Measurements from ENCODE around the gene SFXN1.

DNA sequence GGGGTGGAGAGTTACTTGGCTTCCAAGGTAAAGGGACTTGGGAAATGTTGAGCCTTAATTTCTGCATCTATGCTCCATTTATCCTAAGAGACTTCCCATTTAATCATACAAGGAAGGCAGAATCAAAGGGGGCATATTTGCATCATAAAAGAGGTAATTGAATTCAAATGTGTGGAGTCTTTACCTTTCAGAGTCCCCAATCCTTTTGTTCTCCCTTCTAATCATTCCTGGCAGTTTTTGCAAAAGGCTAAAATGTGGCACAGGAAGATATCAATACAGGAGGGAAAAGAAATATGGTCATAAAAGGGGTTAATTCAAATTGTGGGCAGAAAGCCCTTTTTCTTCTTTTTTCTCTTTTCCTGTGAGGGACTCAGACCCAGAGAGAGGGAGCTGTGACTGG is 69.5 kb downstream of the SFXN1 start:
- TF ChIP-seq POLR2A (IDR thresholded peaks at IDR 0.05): no peak
- TF ChIP-seq CTCF (IDR thresholded peaks at IDR 0.05): no peak
- no peak for TF ChIP-seq EP300 (IDR thresholded peaks at IDR 0.05)
- no peak for TF ChIP-seq POLR2AphosphoS5 (IDR thresholded peaks at IDR 0.05)
